IMR-90 (cell line): Measurements from ENCODE around the gene LAMA4. TPM values are rescaled to one million over a fixed set of nuclear protein-coding genes. Genes with fewer than 3 reads are reported as not detected.

Source experiments
- ATAC-seq: fragments of 200-7000 bp; cut with Tn5 transposase; 2 replicates; pipeline ENCODE4 v1.9.1; 2020; ENCODE audit warnings: low read depth, mild to moderate bottlenecking, moderate library complexity
- BruUV-seq: library from RNA; stranded (reverse); fragments of 400-500 nt; replicated peaks from 2 replicates; lab custom pipeline; 2021; lab: Mats Ljungman, UMichigan
- CTCF ChIA-PET: fragments of 300-600 bp; formaldehyde crosslinking; extraction: SDS; loops from one replicate; lab custom pipeline; 2021; ENCODE audit warnings: antibody characterized with exemption; lab: Yijun Ruan, JAX
- POLR2A ChIA-PET: fragments of 300-600 bp; sonication (Branson Sonifier 250); formaldehyde crosslinking; loops from one replicate; lab custom pipeline; 2022; ENCODE audit warnings: antibody characterized with exemption; ENCODE audit not compliant: unreplicated experiment; lab: Charles Lee
- DNase-seq: peaks from one replicate; pipeline ENCODE4 v3.0.0; 2013
- H2AFZ ChIP-seq: replicated peaks from 2 replicates; pipeline ENCODE3; 2013; ENCODE audit warnings: low read length, mild to moderate bottlenecking; ENCODE audit not compliant: poor library complexity
- H2AK5ac ChIP-seq: 2 replicates; pipeline ENCODE4 v1.6.1; 2013; ENCODE audit warnings: low read depth, low read length, inconsistent platforms
- H2AK9ac ChIP-seq: replicated peaks from 2 replicates; pipeline ENCODE3; 2013; ENCODE audit warnings: mild to moderate bottlenecking, low read depth, low read length, moderate library complexity; ENCODE audit not compliant: poor library complexity
- H2BK120ac ChIP-seq: 2 replicates; pipeline ENCODE4 v1.6.1; 2013; ENCODE audit warnings: low read depth, low read length, inconsistent platforms
- H2BK15ac ChIP-seq: 3 replicates; pipeline ENCODE4 v1.6.1; 2013; ENCODE audit warnings: low read depth, low read length, inconsistent platforms
- H2BK20ac ChIP-seq: 2 replicates; pipeline ENCODE4 v1.6.1; 2013; ENCODE audit warnings: low read depth, mild to moderate bottlenecking, inconsistent platforms, low read length, moderate library complexity
- H2BK5ac ChIP-seq: 2 replicates; pipeline ENCODE4 v1.6.1; 2013; ENCODE audit warnings: mild to moderate bottlenecking, low read depth, low read length, inconsistent platforms; ENCODE audit not compliant: poor library complexity, severe bottlenecking
- H3K14ac ChIP-seq: replicated peaks from 2 replicates; pipeline ENCODE4 v1.6.1; 2013; ENCODE audit warnings: low read depth, low read length, inconsistent platforms
- H3K18ac ChIP-seq: 2 replicates; pipeline ENCODE4 v1.6.1; 2013; ENCODE audit warnings: low read depth, low read length, control low read depth
- H3K23ac ChIP-seq: 2 replicates; pipeline ENCODE4 v1.6.1; 2013; ENCODE audit warnings: low read depth, low read length, inconsistent platforms
- H3K27ac ChIP-seq: 2 replicates; pipeline ENCODE4 v1.5.1; 2013; ENCODE audit warnings: mild to moderate bottlenecking, control low read depth, low read length; ENCODE audit not compliant: insufficient read depth
- H3K27me3 ChIP-seq: 2 replicates; pipeline ENCODE4 v1.6.1; 2013; ENCODE audit warnings: low read length; ENCODE audit not compliant: control insufficient read depth, insufficient read depth
- H3K36me3 ChIP-seq: 2 replicates; pipeline ENCODE4 v1.6.1; 2013; ENCODE audit warnings: low read length, mixed read lengths; ENCODE audit not compliant: control insufficient read depth, insufficient read depth
- H3K4ac ChIP-seq: 2 replicates; pipeline ENCODE4 v1.6.1; 2013; ENCODE audit warnings: low read depth, low read length, inconsistent platforms
- H3K4me1 ChIP-seq: 2 replicates; pipeline ENCODE4 v1.6.1; 2013; ENCODE audit warnings: low read length, mixed read lengths; ENCODE audit not compliant: control insufficient read depth, insufficient read depth
- H3K4me2 ChIP-seq: 2 replicates; pipeline ENCODE4 v1.6.1; 2013; ENCODE audit warnings: low read depth, mild to moderate bottlenecking, control low read depth, low read length, moderate library complexity
- H3K4me3 ChIP-seq: 2 replicates; pipeline ENCODE4 v1.5.1; 2013; ENCODE audit warnings: low read depth, mild to moderate bottlenecking, control low read depth, low read length, moderate library complexity; ENCODE audit not compliant: insufficient read depth
- H3K56ac ChIP-seq: 2 replicates; pipeline ENCODE4 v1.6.1; 2013; ENCODE audit warnings: low read length, inconsistent platforms; ENCODE audit not compliant: insufficient read depth; ENCODE audit errors: extremely low read depth
- H3K79me1 ChIP-seq, 2 experiments: 2 replicates each; pipeline ENCODE4 v1.6.1; 2013; ENCODE audit warnings: low read length in 2 of 2, inconsistent platforms in 1 of 2, low read depth in 1 of 2
- H3K9ac ChIP-seq: 2 replicates; pipeline ENCODE4 v1.6.1; 2013; ENCODE audit warnings: low read depth, low read length, control low read depth
- H3K9me1 ChIP-seq: 2 replicates; pipeline ENCODE4 v1.6.1; 2013; ENCODE audit warnings: low read length, inconsistent platforms; ENCODE audit not compliant: insufficient read depth
- H3K9me3 ChIP-seq: 2 replicates; pipeline ENCODE4 v1.6.1; 2013; ENCODE audit warnings: low read length; ENCODE audit not compliant: control insufficient read depth, insufficient read depth
- H4K20me1 ChIP-seq: 2 replicates; pipeline ENCODE4 v1.6.1; 2013; ENCODE audit warnings: low read length, inconsistent platforms; ENCODE audit not compliant: insufficient read depth
- H4K5ac ChIP-seq: 2 replicates; pipeline ENCODE4 v1.6.1; 2013; ENCODE audit warnings: mild to moderate bottlenecking, low read depth, low read length, control low read depth
- H4K8ac ChIP-seq, 2 experiments: 2 replicates each; pipeline ENCODE4 v1.6.1; 2013; ENCODE audit warnings: low read depth in 2 of 2, low read length in 2 of 2, control low read depth in 1 of 2, inconsistent platforms in 1 of 2
- H4K91ac ChIP-seq: 2 replicates; pipeline ENCODE4 v1.6.1; 2013; ENCODE audit warnings: low read depth, low read length, inconsistent platforms; ENCODE audit not compliant: insufficient read depth
- BHLHE40 ChIP-seq: fragments of 150-350 bp; IDR thresholded peaks from 2 replicates; pipeline ENCODE4 v1.6.1; 2016; ENCODE audit warnings: mild to moderate bottlenecking, low read depth, low read length
- CEBPB ChIP-seq: IDR thresholded peaks from 2 replicates; pipeline ENCODE4 v1.6.1; 2012; ENCODE audit warnings: low read depth, low read length, improper control_type of control experiment
- CHD1 ChIP-seq: IDR thresholded peaks from 2 replicates; pipeline ENCODE4 v1.6.1; 2012; ENCODE audit warnings: low read depth, low read length, improper control_type of control experiment
- MAFK ChIP-seq: IDR thresholded peaks from 2 replicates; pipeline ENCODE4 v1.6.1; 2012; ENCODE audit warnings: low read depth, low read length, improper control_type of control experiment
- MAZ ChIP-seq: IDR thresholded peaks from 2 replicates; pipeline ENCODE4 v1.6.1; 2012; ENCODE audit warnings: low read depth, mild to moderate bottlenecking, low read length, improper control_type of control experiment, moderate library complexity, borderline replicate concordance
- MXI1 ChIP-seq: IDR thresholded peaks from 2 replicates; pipeline ENCODE4 v1.6.1; 2012; ENCODE audit warnings: low read depth, mild to moderate bottlenecking, low read length, moderate library complexity, borderline replicate concordance
- NFE2L2 ChIP-seq: fragments of 150-350 bp; IDR thresholded peaks from 2 replicates; pipeline ENCODE4 v1.6.1; 2016; ENCODE audit warnings: low read depth, mild to moderate bottlenecking, low read length
- POLR2A ChIP-seq: IDR thresholded peaks from 2 replicates; pipeline ENCODE4 v1.6.1; 2012; ENCODE audit warnings: mild to moderate bottlenecking, low read depth, low read length
- RAD21 ChIP-seq: IDR thresholded peaks from 2 replicates; pipeline ENCODE4 v1.6.1; 2012; ENCODE audit warnings: low read length, improper control_type of control experiment
- RCOR1 ChIP-seq: IDR thresholded peaks from 2 replicates; pipeline ENCODE4 v1.6.1; 2012; ENCODE audit warnings: mild to moderate bottlenecking, low read length, improper control_type of control experiment; ENCODE audit not compliant: insufficient replicate concordance
- RFX5 ChIP-seq: IDR thresholded peaks from 2 replicates; pipeline ENCODE4 v1.8.0; 2012; ENCODE audit warnings: low read depth, mild to moderate bottlenecking, low read length, moderate library complexity
- SMC3 ChIP-seq: fragments of 150-350 bp; IDR thresholded peaks from 2 replicates; pipeline ENCODE4 v1.6.1; 2016; ENCODE audit warnings: low read depth, mild to moderate bottlenecking, antibody characterized with exemption, low read length, moderate library complexity
- dilution Hi-C: fragments of 300-500 bp; cut with HindIII; formaldehyde crosslinking; loops from one replicate; pipeline ENCODE4 v1.14.3; 2018; ENCODE audit warnings: low sequenced_read_pairs; ENCODE audit not compliant: unreplicated experiment
- in situ Hi-C: fragments of 300-500 bp; cut with MboI; formaldehyde crosslinking; loops from 3 replicates; pipeline ENCODE4 v1.14.3; 2019; ENCODE audit warnings: low sequenced_read_pairs, inconsistent platforms, mixed read lengths
- intact Hi-C: fragments of 100-400 bp; cut with micrococcal nuclease; formaldehyde crosslinking; loops from 2 replicates; pipeline ENCODE4 v1.10.0; 2022
- polyA plus RNA-seq, 3 experiments: library from polyadenylated mRNA; depleted of rRNA; stranded (reverse); fragments of >200 nt; gene quantifications; 2 replicates each; pipeline ENCODE4 v1.2.3, GENCODE V29; 2012; ENCODE audit warnings: low replicate concordance in 1 of 3
- total RNA-seq: library from RNA; depleted of rRNA; stranded (reverse); fragments of >200 nt; gene quantifications from 2 replicates; pipeline ENCODE4 v1.2.3, GENCODE V29; 2012
- TF ChIP-seq, protein P1 (sequence below): fragments of 150-350 bp; IDR thresholded peaks from 2 replicates; pipeline ENCODE4 v1.6.1; 2017; ENCODE audit warnings: mild to moderate bottlenecking, antibody characterized with exemption, low read length, low read depth
- TF ChIP-seq, protein P2 (sequence below): conservative IDR thresholded peaks from 2 replicates; pipeline ENCODE4 v1.5.1; 2012; ENCODE audit warnings: mild to moderate bottlenecking, low read depth, low read length, improper control_type of control experiment

Gene LAMA4
- total and polyA plus RNA-seq, 2 of the 4 experiments (the other 2 are of a cell fraction) = 33.9 to 35.8 TPM

DNA sequence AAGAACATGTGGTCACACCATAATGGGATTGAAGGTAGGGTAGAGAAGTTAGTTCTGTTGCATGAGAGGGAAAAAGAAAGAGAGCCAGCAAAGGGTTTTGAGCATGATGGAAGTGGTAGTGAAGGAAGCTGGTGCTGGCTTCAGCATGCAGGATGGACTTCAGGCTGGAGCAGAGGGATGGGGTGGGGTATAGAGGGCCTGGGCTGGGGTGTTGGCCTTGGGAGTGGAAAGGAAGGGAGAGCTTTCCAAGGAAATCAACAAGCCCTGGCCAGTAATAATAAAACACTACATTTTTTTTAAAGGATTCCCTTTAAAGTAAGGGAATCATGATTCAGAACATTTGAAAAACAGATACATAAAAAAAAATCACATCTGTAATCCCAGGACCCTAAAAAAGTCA, 61.2 kb downstream of the LAMA4 start:
- H3K27me3 ChIP-seq = no peaks in the 10 kb centered on the region
- no peak for ATAC-seq
- intact Hi-C loops = no loop called here

More for the DNA sequence above, 61.2 kb downstream of the LAMA4 start:
- H3K4me3 ChIP-seq = no peak overlapping the region
- no peak overlapping the region for H4K91ac ChIP-seq
- no peaks in the 10 kb centered on the region for H4K20me1 ChIP-seq
- peaks cover 5% of the 10 kb centered on the region; the same call in 1 of the 2 replicates for H3K9me1 ChIP-seq
- H4K8ac ChIP-seq = no peak overlapping the region
- no peak overlapping the region for H3K9ac ChIP-seq
- no peak overlapping the region for H2BK15ac ChIP-seq
- H3K27ac ChIP-seq = no peak overlapping the region
- H2AFZ ChIP-seq = no peak overlapping the region
- no peak overlapping the region for H3K56ac ChIP-seq
- DNase-seq = no peak
- 0 out of 2 replicates have a peak overlapping the region, but pooled peaks have one; percentile 31 for H3K14ac ChIP-seq
- no TSS peak for BruUV-seq
- no peak overlapping the region for H2BK5ac ChIP-seq
- H3K4me2 ChIP-seq = no peak overlapping the region
- no peak overlapping the region for H3K4ac ChIP-seq
- H4K5ac ChIP-seq = no peak overlapping the region
- ChIA-PET CTCF (interaction anchor here (1.0 kb wide), 1 partner anchor 10 kb away, joined by 4 read pairs; no protein-coding TSS in a partner anchor), POLR2A (no interaction called here)
- H3K79me1 ChIP-seq = no peaks in the 10 kb centered on the region
- TF ChIP-seq RAD21 = no peak
- TF ChIP-seq MXI1 = no peak
- TF ChIP-seq, protein P1, sequence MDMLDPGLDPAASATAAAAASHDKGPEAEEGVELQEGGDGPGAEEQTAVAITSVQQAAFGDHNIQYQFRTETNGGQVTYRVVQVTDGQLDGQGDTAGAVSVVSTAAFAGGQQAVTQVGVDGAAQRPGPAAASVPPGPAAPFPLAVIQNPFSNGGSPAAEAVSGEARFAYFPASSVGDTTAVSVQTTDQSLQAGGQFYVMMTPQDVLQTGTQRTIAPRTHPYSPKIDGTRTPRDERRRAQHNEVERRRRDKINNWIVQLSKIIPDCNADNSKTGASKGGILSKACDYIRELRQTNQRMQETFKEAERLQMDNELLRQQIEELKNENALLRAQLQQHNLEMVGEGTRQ = no peak
- no peak for TF ChIP-seq CEBPB
- TF ChIP-seq SMC3 = no peak
- TF ChIP-seq POLR2A = no peak
- no peak for TF ChIP-seq RCOR1
- no peak for TF ChIP-seq RFX5
- TF ChIP-seq, protein P2, sequence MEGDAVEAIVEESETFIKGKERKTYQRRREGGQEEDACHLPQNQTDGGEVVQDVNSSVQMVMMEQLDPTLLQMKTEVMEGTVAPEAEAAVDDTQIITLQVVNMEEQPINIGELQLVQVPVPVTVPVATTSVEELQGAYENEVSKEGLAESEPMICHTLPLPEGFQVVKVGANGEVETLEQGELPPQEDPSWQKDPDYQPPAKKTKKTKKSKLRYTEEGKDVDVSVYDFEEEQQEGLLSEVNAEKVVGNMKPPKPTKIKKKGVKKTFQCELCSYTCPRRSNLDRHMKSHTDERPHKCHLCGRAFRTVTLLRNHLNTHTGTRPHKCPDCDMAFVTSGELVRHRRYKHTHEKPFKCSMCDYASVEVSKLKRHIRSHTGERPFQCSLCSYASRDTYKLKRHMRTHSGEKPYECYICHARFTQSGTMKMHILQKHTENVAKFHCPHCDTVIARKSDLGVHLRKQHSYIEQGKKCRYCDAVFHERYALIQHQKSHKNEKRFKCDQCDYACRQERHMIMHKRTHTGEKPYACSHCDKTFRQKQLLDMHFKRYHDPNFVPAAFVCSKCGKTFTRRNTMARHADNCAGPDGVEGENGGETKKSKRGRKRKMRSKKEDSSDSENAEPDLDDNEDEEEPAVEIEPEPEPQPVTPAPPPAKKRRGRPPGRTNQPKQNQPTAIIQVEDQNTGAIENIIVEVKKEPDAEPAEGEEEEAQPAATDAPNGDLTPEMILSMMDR = no peak
- no peak for TF ChIP-seq MAZ
- no peak for TF ChIP-seq MAFK
- no peak for TF ChIP-seq BHLHE40
- no peak for TF ChIP-seq CHD1
- TF ChIP-seq NFE2L2 = no peak
- no peak overlapping the region for H2BK20ac ChIP-seq
- peaks cover 42% of the 10 kb centered on the region for H3K36me3 ChIP-seq
- H3K9me3 ChIP-seq = no peaks in the 10 kb centered on the region
- no peak overlapping the region for H3K23ac ChIP-seq
- H2BK120ac ChIP-seq = no peak overlapping the region
- no peak overlapping the region for H3K18ac ChIP-seq
- no peaks in the 10 kb centered on the region for H3K4me1 ChIP-seq
- in situ Hi-C loops (loop anchor here (25.0 kb wide), 1 partner anchor 1719 kb away; no protein-coding TSS in a partner anchor), dilution Hi-C loops (no loop called here)
- no peak overlapping the region for H2AK9ac ChIP-seq
- no peak overlapping the region for H2AK5ac ChIP-seq
